ENCODE results near the gene TRAF4. TPM values are rescaled to one million over a fixed set of nuclear protein-coding genes. Genes with fewer than 3 reads are reported as not detected.
A peak's percentile ranks its signal among the peaks of the same experiment; 100 is the strongest.

TRAF4 gene
- total and polyA plus RNA-seq, 4 donors, result 8.5 to 32.0 (median 23.9) TPM

DNA sequence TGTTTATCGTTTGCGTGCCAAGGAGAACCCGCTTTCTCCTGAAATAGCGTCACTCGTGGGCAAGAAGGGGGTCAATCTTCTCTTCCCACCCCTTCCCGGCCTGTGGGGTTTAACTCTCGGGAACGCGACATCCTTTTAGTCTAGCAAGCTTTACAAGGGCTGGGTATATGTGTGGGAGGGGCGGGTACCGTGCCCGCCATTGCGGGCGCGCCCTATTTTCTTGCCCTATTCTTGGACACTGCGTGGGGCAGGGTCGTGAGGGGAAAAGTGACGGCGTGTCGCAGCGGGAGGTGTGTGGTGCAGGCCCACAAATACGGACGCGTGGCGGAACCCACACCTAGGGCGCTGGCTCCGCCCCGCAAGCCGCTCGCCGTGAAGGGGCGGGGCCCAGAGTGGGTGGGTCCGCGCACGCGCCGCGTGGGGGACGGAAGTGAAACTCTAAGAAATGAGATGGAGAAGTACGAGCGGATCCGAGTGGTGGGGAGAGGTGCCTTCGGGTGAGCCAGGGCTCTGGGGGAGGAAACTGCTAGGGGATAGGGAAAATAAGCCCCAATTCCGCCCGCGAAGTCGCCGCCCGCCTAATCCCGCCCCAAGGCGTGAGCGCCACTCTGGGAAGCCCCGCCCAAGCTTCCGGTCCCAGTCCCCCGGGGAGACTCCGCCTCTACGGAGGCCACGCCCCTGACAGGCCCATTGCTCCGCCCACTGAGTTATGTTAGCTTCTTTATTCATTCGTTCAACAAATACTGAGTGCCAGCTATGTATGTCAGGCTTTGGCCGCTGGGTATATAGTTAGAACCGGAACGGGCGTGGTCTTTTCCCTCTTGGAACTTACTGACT is 15.2 kb upstream of the TRAF4 start, which contains the start of gene NEK8:
Gene NEK8 (plus strand): TSS at position 425 of the 837 bp plus-strand sequence. CDS start 26 bp downstream, at position 451.
- DNase-seq (ENCODE audit: low spot score), result peak; percentile 99
- TF ChIP-seq HNF4G (IDR thresholded peaks at IDR 0.05) (no peak), GABPA (IDR thresholded peaks at IDR 0.05 in 1 of 2, conservative IDR thresholded peaks at IDR 0.05 in 1 of 2) (peak; percentile 61 to 87), YY1 (IDR thresholded peaks at IDR 0.05) (peak; percentile 59), REST (IDR thresholded peaks at IDR 0.05) (peak; percentile 16), SP1 (IDR thresholded peaks at IDR 0.05) (peak; percentile 61), RAD21 (IDR thresholded peaks at IDR 0.05) (peak; percentile 10 to 15), TAF1 (conservative IDR thresholded peaks at IDR 0.05) (no peak), MAX (IDR thresholded peaks at IDR 0.05) (peak; percentile 53), EGR1 (IDR thresholded peaks at IDR 0.05; ENCODE audit: low read depth in 2 of 2) (no peak)
- TF ChIP-seq, protein P1, sequence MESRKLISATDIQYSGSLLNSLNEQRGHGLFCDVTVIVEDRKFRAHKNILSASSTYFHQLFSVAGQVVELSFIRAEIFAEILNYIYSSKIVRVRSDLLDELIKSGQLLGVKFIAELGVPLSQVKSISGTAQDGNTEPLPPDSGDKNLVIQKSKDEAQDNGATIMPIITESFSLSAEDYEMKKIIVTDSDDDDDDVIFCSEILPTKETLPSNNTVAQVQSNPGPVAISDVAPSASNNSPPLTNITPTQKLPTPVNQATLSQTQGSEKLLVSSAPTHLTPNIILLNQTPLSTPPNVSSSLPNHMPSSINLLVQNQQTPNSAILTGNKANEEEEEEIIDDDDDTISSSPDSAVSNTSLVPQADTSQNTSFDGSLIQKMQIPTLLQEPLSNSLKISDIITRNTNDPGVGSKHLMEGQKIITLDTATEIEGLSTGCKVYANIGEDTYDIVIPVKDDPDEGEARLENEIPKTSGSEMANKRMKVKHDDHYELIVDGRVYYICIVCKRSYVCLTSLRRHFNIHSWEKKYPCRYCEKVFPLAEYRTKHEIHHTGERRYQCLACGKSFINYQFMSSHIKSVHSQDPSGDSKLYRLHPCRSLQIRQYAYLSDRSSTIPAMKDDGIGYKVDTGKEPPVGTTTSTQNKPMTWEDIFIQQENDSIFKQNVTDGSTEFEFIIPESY (IDR thresholded peaks at IDR 0.05), result peak; percentile 52
- under 1% methylated on average over 64 of the region's 64 CpGs for WGBS
- H3K4me1 ChIP-seq (ENCODE audit: control insufficient read depth in 4 of 4, insufficient read depth in 4 of 4, low read length in 3 of 4), result peaks cover 0 to 32% (median 19%) of the 10 kb centered on the region in 4 donors
- H3K27ac ChIP-seq (ENCODE audit: low read depth in 1 of 2, low read length in 2 of 2), result peak within 1 kb of the TSS; percentile 97 to 99
- H3K9me3 ChIP-seq (ENCODE audit: control insufficient read depth in 4 of 4, low read length in 3 of 4), result no peaks in the 10 kb centered on the region
- H3K4me3 ChIP-seq (ENCODE audit: low read depth in 1 of 3, low read length in 3 of 3), result peak within 1 kb of the TSS; percentile 59 to 70 (median 61)
- H3K36me3 ChIP-seq (ENCODE audit: control insufficient read depth in 4 of 4, insufficient read depth in 3 of 4, low read depth in 1 of 4, low read length in 3 of 4), result peaks cover 3 to 10% (median 7%) of the 10 kb centered on the region in 4 donors
- peak within 1 kb of the TSS; percentile 79 to 92 for H3K9ac ChIP-seq (ENCODE audit: low read depth in 1 of 2, low read length in 2 of 2)
- H3K27me3 ChIP-seq (ENCODE audit: control insufficient read depth in 4 of 4, insufficient read depth in 4 of 4, low read length in 3 of 4), result no peaks in the 10 kb centered on the region

DNA sequence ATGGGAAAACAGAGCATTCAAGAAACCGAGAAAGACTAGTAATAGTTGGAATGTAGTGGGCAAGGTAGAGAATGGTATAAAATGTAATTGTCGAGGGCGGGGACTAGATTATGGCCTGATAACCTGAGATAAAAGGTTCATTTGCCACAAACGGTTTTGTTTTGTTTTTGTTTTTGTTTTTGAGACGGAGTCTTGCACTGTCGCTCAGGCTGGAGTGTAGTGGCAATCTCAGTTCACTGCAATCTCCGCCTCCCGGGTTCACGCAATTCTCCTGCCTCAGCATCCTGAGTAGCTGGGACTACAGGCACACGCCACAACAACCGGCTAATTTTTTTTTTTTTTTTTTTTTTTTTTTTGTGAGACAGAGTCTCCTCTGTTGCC is 13.9 kb upstream of the TRAF4 start:
- Histone ChIP-seq H3K4me1 (ENCODE audit: control insufficient read depth in 4 of 4, insufficient read depth in 4 of 4, low read length in 3 of 4) (peaks cover 0 to 30% (median 18%) of the 10 kb centered on the region in 4 donors), H3K27ac (ENCODE audit: low read depth in 1 of 2, low read length in 2 of 2) (no peak overlapping the region), H3K9ac (ENCODE audit: low read depth in 1 of 2, low read length in 2 of 2) (no peak overlapping the region), H3K36me3 (ENCODE audit: control insufficient read depth in 4 of 4, insufficient read depth in 3 of 4, low read depth in 1 of 4, low read length in 3 of 4) (no peaks in the 10 kb centered on the region), H3K4me3 (ENCODE audit: low read depth in 1 of 3, low read length in 3 of 3) (no peak overlapping the region), H3K27me3 (ENCODE audit: control insufficient read depth in 4 of 4, insufficient read depth in 4 of 4, low read length in 3 of 4) (no peaks in the 10 kb centered on the region), H3K9me3 (ENCODE audit: control insufficient read depth in 4 of 4, low read length in 3 of 4) (no peaks in the 10 kb centered on the region)
- 86% methylated on average over 11 of the region's 11 CpGs for WGBS
- DNase-seq (ENCODE audit: low spot score), result no peak
- TF ChIP-seq GABPA (IDR thresholded peaks at IDR 0.05 in 1 of 2, conservative IDR thresholded peaks at IDR 0.05 in 1 of 2) (no peak), REST (IDR thresholded peaks at IDR 0.05) (no peak), SP1 (IDR thresholded peaks at IDR 0.05) (no peak), HNF4G (IDR thresholded peaks at IDR 0.05) (no peak), NR2F2 (IDR thresholded peaks at IDR 0.05) (no peak), RXRA (IDR thresholded peaks at IDR 0.05) (no peak), FOXA2 (IDR thresholded peaks at IDR 0.05) (no peak), RAD21 (IDR thresholded peaks at IDR 0.05) (no peak), HNF4A (conservative IDR thresholded peaks at IDR 0.05) (no peak), FOXA1 (IDR thresholded peaks at IDR 0.05) (no peak), YY1 (IDR thresholded peaks at IDR 0.05) (no peak)
- TF ChIP-seq, protein P2, sequence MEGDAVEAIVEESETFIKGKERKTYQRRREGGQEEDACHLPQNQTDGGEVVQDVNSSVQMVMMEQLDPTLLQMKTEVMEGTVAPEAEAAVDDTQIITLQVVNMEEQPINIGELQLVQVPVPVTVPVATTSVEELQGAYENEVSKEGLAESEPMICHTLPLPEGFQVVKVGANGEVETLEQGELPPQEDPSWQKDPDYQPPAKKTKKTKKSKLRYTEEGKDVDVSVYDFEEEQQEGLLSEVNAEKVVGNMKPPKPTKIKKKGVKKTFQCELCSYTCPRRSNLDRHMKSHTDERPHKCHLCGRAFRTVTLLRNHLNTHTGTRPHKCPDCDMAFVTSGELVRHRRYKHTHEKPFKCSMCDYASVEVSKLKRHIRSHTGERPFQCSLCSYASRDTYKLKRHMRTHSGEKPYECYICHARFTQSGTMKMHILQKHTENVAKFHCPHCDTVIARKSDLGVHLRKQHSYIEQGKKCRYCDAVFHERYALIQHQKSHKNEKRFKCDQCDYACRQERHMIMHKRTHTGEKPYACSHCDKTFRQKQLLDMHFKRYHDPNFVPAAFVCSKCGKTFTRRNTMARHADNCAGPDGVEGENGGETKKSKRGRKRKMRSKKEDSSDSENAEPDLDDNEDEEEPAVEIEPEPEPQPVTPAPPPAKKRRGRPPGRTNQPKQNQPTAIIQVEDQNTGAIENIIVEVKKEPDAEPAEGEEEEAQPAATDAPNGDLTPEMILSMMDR (IDR thresholded peaks at IDR 0.05; ENCODE audit: low read depth, low read length, missing input control), result no peak
